Body of pancreas (tissue), 4 donors: ENCODE results near the gene ZNF594.
"Not testable (repeated sequence)": the region's sequence is repeated elsewhere in the genome, so short reads cannot be mapped to it uniquely, and the experiment has no call there.

Experiments
- POLR2A ChIP-seq, 3 donors: fragments of 450-650 bp; IDR thresholded peaks; one replicate each; pipeline ENCODE4 v1.6.1; 2016; ENCODE audit warnings: antibody characterized with exemption in 3 of 3, mild to moderate bottlenecking in 2 of 3
- TF ChIP-seq, protein P1 (sequence below), 7 experiments: fragments of 450-650 bp in 4 of 7; fragments of 200-600 bp in 3 of 7; sonication (generic) in 3 of 7; IDR thresholded peaks; one replicate each; pipeline ENCODE4 v1.5.1; 2016 to 2019; ENCODE audit warnings: antibody characterized with exemption in 7 of 7

DNA sequence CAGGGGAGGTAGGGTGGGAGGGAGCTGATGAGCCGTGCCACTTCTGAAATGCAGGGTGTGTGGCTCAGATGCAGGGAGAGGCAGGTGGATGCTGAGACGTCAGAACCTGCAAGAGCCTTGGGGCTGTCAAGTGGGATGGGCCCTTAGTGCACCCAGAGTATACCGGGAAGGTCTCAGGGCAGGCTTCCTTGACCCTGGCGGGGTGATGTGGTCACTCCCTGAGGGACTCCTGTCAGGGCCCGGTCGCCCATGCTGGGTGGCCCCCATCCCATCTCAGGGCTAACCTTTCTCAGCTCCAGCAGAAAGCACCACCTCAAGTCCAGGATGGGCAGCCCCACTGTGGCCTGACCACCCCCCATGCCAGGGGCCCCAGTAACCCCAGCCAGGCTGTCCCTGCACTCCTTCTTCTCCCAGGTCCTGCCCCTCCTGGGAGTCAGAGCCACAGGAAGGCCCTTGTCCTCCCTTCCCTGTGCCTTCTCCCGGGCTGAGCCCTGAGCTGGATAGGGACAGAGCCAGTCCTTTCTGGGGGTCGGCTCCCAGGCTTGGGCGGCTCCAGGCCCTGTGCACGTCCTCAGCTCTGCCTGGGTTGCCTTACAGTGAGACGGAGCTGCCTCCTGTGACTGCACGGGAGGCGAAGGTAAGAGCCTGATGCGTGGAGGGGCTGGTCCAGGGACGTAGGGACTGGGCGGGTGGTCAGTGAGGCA, 59.7 kb downstream of the ZNF594 start:
- not testable (repeated sequence) for TF ChIP-seq POLR2A (IDR thresholded peaks at IDR 0.05)
- TF ChIP-seq, protein P1, sequence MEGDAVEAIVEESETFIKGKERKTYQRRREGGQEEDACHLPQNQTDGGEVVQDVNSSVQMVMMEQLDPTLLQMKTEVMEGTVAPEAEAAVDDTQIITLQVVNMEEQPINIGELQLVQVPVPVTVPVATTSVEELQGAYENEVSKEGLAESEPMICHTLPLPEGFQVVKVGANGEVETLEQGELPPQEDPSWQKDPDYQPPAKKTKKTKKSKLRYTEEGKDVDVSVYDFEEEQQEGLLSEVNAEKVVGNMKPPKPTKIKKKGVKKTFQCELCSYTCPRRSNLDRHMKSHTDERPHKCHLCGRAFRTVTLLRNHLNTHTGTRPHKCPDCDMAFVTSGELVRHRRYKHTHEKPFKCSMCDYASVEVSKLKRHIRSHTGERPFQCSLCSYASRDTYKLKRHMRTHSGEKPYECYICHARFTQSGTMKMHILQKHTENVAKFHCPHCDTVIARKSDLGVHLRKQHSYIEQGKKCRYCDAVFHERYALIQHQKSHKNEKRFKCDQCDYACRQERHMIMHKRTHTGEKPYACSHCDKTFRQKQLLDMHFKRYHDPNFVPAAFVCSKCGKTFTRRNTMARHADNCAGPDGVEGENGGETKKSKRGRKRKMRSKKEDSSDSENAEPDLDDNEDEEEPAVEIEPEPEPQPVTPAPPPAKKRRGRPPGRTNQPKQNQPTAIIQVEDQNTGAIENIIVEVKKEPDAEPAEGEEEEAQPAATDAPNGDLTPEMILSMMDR (IDR thresholded peaks at IDR 0.05), result not testable (repeated sequence)
